CD14-positive monocyte (primary cell): ENCODE measurements around the gene FOXR1. TPM values are rescaled to one million over a fixed set of nuclear protein-coding genes. Genes with fewer than 3 reads are reported as not detected.

ENCODE experiments used
- DNase-seq, 3 donors: peaks; one replicate each; pipeline ENCODE4 v3.0.0-alpha.2; 2011 to 2022
- H2AFZ ChIP-seq: 2 replicates; pipeline ENCODE4 v1.6.0; 2012; ENCODE audit warnings: mild to moderate bottlenecking, low read depth, low read length, inconsistent platforms; ENCODE audit not compliant: insufficient read depth, poor library complexity, severe bottlenecking
- H3K27ac ChIP-seq, 2 donors: 1 replicate in 1 of 2; 2 replicates in 1 of 2; pipeline ENCODE4 v1.5.1; 2012 to 2013; ENCODE audit warnings: low read length in 2 of 2, control low read depth in 1 of 2, inconsistent platforms in 1 of 2, low read depth in 1 of 2, mild to moderate bottlenecking in 1 of 2
- H3K27me3 ChIP-seq, 2 donors: one replicate each; pipeline versions ENCODE4 v1.6.0 to v1.6.1; 2011 to 2013; ENCODE audit warnings: low read length in 2 of 2; ENCODE audit not compliant: control insufficient read depth in 2 of 2, insufficient read depth in 2 of 2
- H3K36me3 ChIP-seq, 2 donors: replicated peaks in 1 of 2; 1 replicate in 1 of 2; 2 replicates in 1 of 2; pipeline versions ENCODE4 v1.5.1 to v1.6.1; 2012 to 2013; ENCODE audit warnings: low read length in 2 of 2, control low read depth in 1 of 2, inconsistent platforms in 1 of 2, mild to moderate bottlenecking in 1 of 2; ENCODE audit not compliant: insufficient read depth in 2 of 2, control insufficient read depth in 1 of 2
- H3K4me1 ChIP-seq, 2 donors: 1 replicate in 1 of 2; 2 replicates in 1 of 2; pipeline versions ENCODE4 v1.5.1 to v1.6.1; 2012 to 2013; ENCODE audit warnings: low read length in 2 of 2, control low read depth in 1 of 2, inconsistent platforms in 1 of 2, mild to moderate bottlenecking in 1 of 2, moderate library complexity in 1 of 2; ENCODE audit not compliant: insufficient read depth in 2 of 2, control insufficient read depth in 1 of 2
- H3K4me2 ChIP-seq: replicated peaks from 2 replicates; pipeline ENCODE3; 2012; ENCODE audit warnings: low read length, moderate library complexity, mild to moderate bottlenecking; ENCODE audit not compliant: poor library complexity, severe bottlenecking; ENCODE audit errors: extremely low read depth
- H3K4me3 ChIP-seq, 3 experiments: fragments of 200-600 bp in 1 of 3; sonication (generic) in 1 of 3; replicated peaks in 1 of 3; 1 replicate in 2 of 3; 2 replicates in 1 of 3; pipeline ENCODE4 v1.5.1; 2011 to 2013; ENCODE audit warnings: low read length in 3 of 3, mild to moderate bottlenecking in 3 of 3, control low read depth in 2 of 3, low read depth in 2 of 3, inconsistent platforms in 1 of 3, moderate library complexity in 1 of 3
- H3K79me2 ChIP-seq: 2 replicates; pipeline ENCODE4 v1.6.0; 2012; ENCODE audit warnings: mild to moderate bottlenecking, control low read depth, inconsistent platforms, low read length, moderate library complexity; ENCODE audit not compliant: insufficient read depth
- H3K9ac ChIP-seq: 2 replicates; pipeline ENCODE4 v1.6.0; 2017; ENCODE audit warnings: low read length, mild to moderate bottlenecking; ENCODE audit not compliant: insufficient read depth, poor library complexity, severe bottlenecking
- H3K9me3 ChIP-seq, 2 donors: replicated peaks in 1 of 2; 1 replicate in 1 of 2; 2 replicates in 1 of 2; pipeline versions ENCODE4 v1.5.1 to v1.6.1; 2012 to 2013; ENCODE audit warnings: low read length in 2 of 2, control low read depth in 1 of 2; ENCODE audit not compliant: control insufficient read depth in 1 of 2, insufficient read depth in 1 of 2
- H4K20me1 ChIP-seq: 2 replicates; pipeline ENCODE4 v1.6.0; 2012; ENCODE audit warnings: mild to moderate bottlenecking, low read length, control low read depth, moderate library complexity; ENCODE audit not compliant: insufficient read depth
- H3K27ac Mint-ChIP-seq, 7 donors: one replicate each; pipeline ENCODE4 v1.8.0; 2020; ENCODE audit warnings: mild to moderate bottlenecking in 7 of 7, mixed read lengths in 7 of 7, moderate library complexity in 6 of 7, inconsistent platforms in 2 of 7
- H3K27me3 Mint-ChIP-seq, 3 donors: one replicate each; pipeline ENCODE4 v1.8.0; 2021 to 2022; ENCODE audit warnings: low read depth in 3 of 3, mild to moderate bottlenecking in 3 of 3, mixed read lengths in 3 of 3, moderate library complexity in 3 of 3, inconsistent platforms in 1 of 3
- H3K36me3 Mint-ChIP-seq, 2 donors: one replicate each; pipeline ENCODE4 v1.8.0; 2020; ENCODE audit warnings: mixed read lengths in 2 of 2, inconsistent platforms in 1 of 2, mild to moderate bottlenecking in 1 of 2
- H3K4me1 Mint-ChIP-seq: one replicate; pipeline ENCODE4 v1.8.0; 2020; ENCODE audit warnings: mild to moderate bottlenecking, mixed read lengths
- H3K4me3 Mint-ChIP-seq, 2 donors: one replicate each; pipeline ENCODE4 v1.8.0; 2020; ENCODE audit warnings: mild to moderate bottlenecking in 2 of 2, mixed read lengths in 2 of 2, moderate library complexity in 1 of 2
- H3K9me3 Mint-ChIP-seq, 7 donors: one replicate each; pipeline ENCODE4 v1.8.0; 2020 to 2022; ENCODE audit warnings: mixed read lengths in 7 of 7, mild to moderate bottlenecking in 6 of 7, moderate library complexity in 6 of 7, inconsistent platforms in 2 of 7
- WGBS: methylation state at CpG from one replicate; pipeline ENCODE4 v1.1.5; 2013; ENCODE audit warnings: missing lambda C conversion rate; ENCODE audit not compliant: insufficient coverage; 5-methylcytosine and 5-hydroxymethylcytosine counted together
- intact Hi-C, 2 donors: fragments of 100-400 bp; cut with micrococcal nuclease; formaldehyde crosslinking; loops; one replicate each; pipeline versions ENCODE4 v1.15.0 to v1.15.1; 2023
- polyA plus RNA-seq, 3 donors: library from polyadenylated mRNA; depleted of rRNA in 1 of 3; unstranded in 2 of 3; stranded (reverse) in 1 of 3; fragments of 300-500 nt in 2 of 3; fragments of >200 nt in 1 of 3; fragmentation: Illumina TruSeq in 2 of 3; gene quantifications; 1 replicate in 2 of 3; 2 replicates in 1 of 3; pipeline ENCODE4 v1.2.3, GENCODE V29; 2012 to 2021
- TF ChIP-seq, protein P1 (sequence below): fragments of 200-600 bp; IDR thresholded peaks from one replicate; pipeline ENCODE4 v1.8.0; 2022; ENCODE audit warnings: antibody characterized with exemption, mild to moderate bottlenecking

The FOXR1 gene
- polyA plus RNA-seq, 3 donors, result not detected

DNA sequence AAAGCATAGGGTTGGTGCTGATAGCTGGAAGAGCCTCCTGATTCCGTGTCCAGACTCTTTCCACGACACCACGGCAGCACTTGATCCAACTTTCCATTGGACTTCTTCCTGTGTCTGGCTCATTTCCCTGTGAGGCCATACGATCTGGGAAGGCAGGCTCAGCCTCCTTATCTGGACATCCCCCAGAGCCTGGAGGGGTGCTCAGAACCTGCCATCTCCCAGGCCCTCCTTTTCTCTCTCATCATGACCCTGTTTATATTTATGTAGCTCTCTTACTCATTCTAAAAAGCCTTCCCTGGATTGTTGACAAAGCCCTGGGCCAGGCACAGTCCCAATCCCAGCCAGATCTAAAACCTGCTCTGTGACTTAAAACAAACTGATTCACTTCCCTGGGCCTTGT lies 38.1 kb upstream of the FOXR1 start:
- Histone ChIP-seq H3K27ac (no peak overlapping the region), H3K4me3 (no peak overlapping the region), H3K4me2 (no peak overlapping the region), H3K36me3 (no peaks in the 10 kb centered on the region), H4K20me1 (no peaks in the 10 kb centered on the region), H3K27me3 (no peaks in the 10 kb centered on the region), H3K79me2 (no peaks in the 10 kb centered on the region), H3K4me1 (peaks cover 16 to 23% of the 10 kb centered on the region in 2 donors), H3K9ac (no peak overlapping the region), H3K9me3 (no peaks in the 10 kb centered on the region), H2AFZ (no peak overlapping the region)
- no peak for DNase-seq
- Mint-ChIP-seq H3K4me1 (peaks cover 13% of the 10 kb centered on the region), H3K4me3 (no peak overlapping the region), H3K9me3 (peaks cover 0 to 3% (median 0%) of the 10 kb centered on the region in 7 donors), H3K27me3 (peaks cover 9 to 22% (median 15%) of the 10 kb centered on the region in 3 donors), H3K36me3 (no peaks in the 10 kb centered on the region), H3K27ac (no peak overlapping the region)
- TF ChIP-seq, protein P1, sequence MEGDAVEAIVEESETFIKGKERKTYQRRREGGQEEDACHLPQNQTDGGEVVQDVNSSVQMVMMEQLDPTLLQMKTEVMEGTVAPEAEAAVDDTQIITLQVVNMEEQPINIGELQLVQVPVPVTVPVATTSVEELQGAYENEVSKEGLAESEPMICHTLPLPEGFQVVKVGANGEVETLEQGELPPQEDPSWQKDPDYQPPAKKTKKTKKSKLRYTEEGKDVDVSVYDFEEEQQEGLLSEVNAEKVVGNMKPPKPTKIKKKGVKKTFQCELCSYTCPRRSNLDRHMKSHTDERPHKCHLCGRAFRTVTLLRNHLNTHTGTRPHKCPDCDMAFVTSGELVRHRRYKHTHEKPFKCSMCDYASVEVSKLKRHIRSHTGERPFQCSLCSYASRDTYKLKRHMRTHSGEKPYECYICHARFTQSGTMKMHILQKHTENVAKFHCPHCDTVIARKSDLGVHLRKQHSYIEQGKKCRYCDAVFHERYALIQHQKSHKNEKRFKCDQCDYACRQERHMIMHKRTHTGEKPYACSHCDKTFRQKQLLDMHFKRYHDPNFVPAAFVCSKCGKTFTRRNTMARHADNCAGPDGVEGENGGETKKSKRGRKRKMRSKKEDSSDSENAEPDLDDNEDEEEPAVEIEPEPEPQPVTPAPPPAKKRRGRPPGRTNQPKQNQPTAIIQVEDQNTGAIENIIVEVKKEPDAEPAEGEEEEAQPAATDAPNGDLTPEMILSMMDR, result no peak
- WGBS, result 83% methylated on average over 4 of the region's 4 CpGs
- intact Hi-C loops, result loop anchor here (5.0 to 10.0 kb wide), 2 partner anchors 36 to 249 kb away; no protein-coding TSS in a partner anchor

DNA sequence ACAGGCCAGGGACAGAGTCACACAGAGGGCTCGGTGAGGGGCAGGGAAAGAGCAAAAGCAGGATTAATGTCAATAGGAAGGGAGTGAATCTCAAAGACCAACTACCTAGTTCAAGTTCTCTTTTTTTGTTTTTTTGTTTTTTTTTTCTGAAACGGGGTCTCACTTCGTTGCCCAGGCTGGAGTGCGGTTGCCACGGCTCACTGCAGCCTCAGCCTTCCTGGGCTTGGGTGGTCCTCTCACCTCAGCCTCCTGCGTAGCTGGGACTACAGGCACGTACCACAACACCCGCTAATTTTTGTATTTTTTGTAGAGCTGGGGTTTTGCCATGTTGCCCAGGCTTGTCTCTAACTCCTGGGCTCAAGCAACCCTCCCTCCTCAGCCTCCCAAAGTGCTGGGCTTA lies 36.2 kb upstream of the FOXR1 start:
- WGBS, result 56% methylated on average over 5 of the region's 8 CpGs
- Histone ChIP-seq H3K4me1 (peaks cover 12 to 14% of the 10 kb centered on the region in 2 donors), H3K36me3 (no peaks in the 10 kb centered on the region), H3K79me2 (no peaks in the 10 kb centered on the region), H3K27me3 (no peaks in the 10 kb centered on the region), H3K9me3 (no peaks in the 10 kb centered on the region), H3K4me3 (no peak overlapping the region), H3K9ac (no peak overlapping the region), H2AFZ (no peak overlapping the region), H3K27ac (no peak overlapping the region), H4K20me1 (no peaks in the 10 kb centered on the region), H3K4me2 (no peak overlapping the region)
- H3K27ac Mint-ChIP-seq, result peak overlapping the region in 1 of 7 donors; percentile 37
- H3K4me1 Mint-ChIP-seq, result peaks cover 15% of the 10 kb centered on the region
- H3K4me3 Mint-ChIP-seq, result peak overlapping the region in 1 of 2 donors; percentile 48
- no peak for DNase-seq
- intact Hi-C loops, result loop anchor here in 1 of 2 donors (10.0 kb wide), 1 partner anchor 251 kb away; no protein-coding TSS in a partner anchor
- TF ChIP-seq, protein P1, result no peak
- peaks cover 0 to 3% (median 0%) of the 10 kb centered on the region in 7 donors for H3K9me3 Mint-ChIP-seq
- no peaks in the 10 kb centered on the region for H3K36me3 Mint-ChIP-seq
- peaks cover 9 to 22% (median 15%) of the 10 kb centered on the region in 3 donors for H3K27me3 Mint-ChIP-seq
